MCF 10A (cell line): Measurements from ENCODE around the gene NUB1. TPM values are rescaled to one million over a fixed set of nuclear protein-coding genes. Genes with fewer than 3 reads are reported as not detected.

ENCODE experiments used
- BruUV-seq: library from RNA; stranded (reverse); fragments of 400-500 nt; replicated peaks from 2 replicates; lab custom pipeline; 2021; lab: Mats Ljungman, UMichigan
- CTCF ChIA-PET: fragments of 300-600 bp; sonication (Branson Sonifier 250); formaldehyde crosslinking; extraction: SDS; loops from one replicate; lab custom pipeline; 2021; ENCODE audit warnings: antibody characterized with exemption, inconsistent platforms; lab: Yijun Ruan, JAX
- POLR2A ChIA-PET: fragments of 300-600, 350-650 bp; sonication (Branson Sonifier 250); formaldehyde crosslinking; extraction: SDS; loops from one replicate; lab custom pipeline; 2020; ENCODE audit warnings: antibody characterized with exemption, inconsistent platforms; lab: Yijun Ruan, JAX
- DNase-seq: peaks from one replicate; pipeline ENCODE4 v3.0.0-alpha.2; 2018; ENCODE audit not compliant: unreplicated experiment
- H3K27ac Mint-ChIP-seq: one replicate; pipeline ENCODE4 v1.8.0; 2022; ENCODE audit warnings: mild to moderate bottlenecking, low read depth, mixed read lengths; ENCODE audit not compliant: unreplicated experiment
- H3K27me3 Mint-ChIP-seq: one replicate; pipeline ENCODE4 v1.8.0; 2022; ENCODE audit warnings: mixed read lengths; ENCODE audit not compliant: insufficient read depth, unreplicated experiment
- H3K36me3 Mint-ChIP-seq: one replicate; pipeline ENCODE4 v1.8.0; 2022; ENCODE audit warnings: mild to moderate bottlenecking, moderate library complexity, mixed read lengths; ENCODE audit not compliant: insufficient read depth, unreplicated experiment
- H3K4me1 Mint-ChIP-seq: one replicate; pipeline ENCODE4 v1.8.0; 2022; ENCODE audit warnings: mixed read lengths; ENCODE audit not compliant: insufficient read depth, unreplicated experiment
- H3K4me3 Mint-ChIP-seq: one replicate; pipeline ENCODE4 v1.8.0; 2022; ENCODE audit warnings: mild to moderate bottlenecking, moderate library complexity, mixed read lengths; ENCODE audit not compliant: unreplicated experiment
- H3K9me3 Mint-ChIP-seq: one replicate; pipeline ENCODE4 v1.8.0; 2022; ENCODE audit warnings: mixed read lengths; ENCODE audit not compliant: unreplicated experiment
- intact Hi-C: fragments of 100-400 bp; cut with micrococcal nuclease; formaldehyde crosslinking; loops from 2 replicates; pipeline ENCODE4 v1.14.1; 2022
- total RNA-seq: library from RNA; stranded (reverse); gene quantifications from 2 replicates; pipeline ENCODE4 v1.2.3, GENCODE V29; 2022
- TF ChIP-seq, protein P1 (sequence below): fragments of 200-600 bp; IDR thresholded peaks from one replicate; pipeline ENCODE4 v1.8.0; 2022; ENCODE audit warnings: antibody characterized with exemption, mild to moderate bottlenecking; ENCODE audit not compliant: unreplicated experiment

The NUB1 gene
- total RNA-seq, 1 experiment from 2014 or later: 53.3 TPM

DNA sequence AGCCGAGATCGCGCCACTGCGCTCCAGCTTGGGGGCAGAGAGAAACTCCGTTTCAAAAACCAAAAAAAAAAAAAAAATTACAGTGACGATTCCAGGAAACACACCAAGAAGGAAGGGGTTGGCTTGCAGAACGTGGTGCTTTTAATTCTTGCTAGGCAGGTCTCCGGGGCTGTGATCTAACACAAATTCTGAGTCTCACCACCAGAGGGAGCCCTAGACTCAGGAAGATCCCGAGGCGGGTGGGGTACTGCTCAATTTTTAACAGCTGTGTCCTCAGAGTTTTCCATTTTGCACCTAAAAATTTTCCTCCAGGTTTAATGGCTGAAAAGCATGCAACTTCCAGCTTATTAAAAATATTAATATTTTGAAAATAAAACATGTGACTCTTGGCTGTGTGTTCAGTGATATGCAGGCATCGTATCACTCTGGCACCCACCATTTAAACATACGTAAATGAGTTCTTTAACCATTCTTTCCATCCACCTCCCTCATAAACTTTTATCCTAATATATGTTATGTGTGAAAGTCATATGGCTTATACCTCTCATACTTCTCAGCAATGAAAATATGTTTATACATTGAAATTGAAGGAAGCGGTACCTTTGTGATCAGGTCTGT lies 26.5 kb upstream of the NUB1 start:
- Mint-ChIP-seq H3K9me3 (peaks cover 9% of the 10 kb centered on the region), H3K27me3 (no peaks in the 10 kb centered on the region), H3K4me1 (no peaks in the 10 kb centered on the region), H3K27ac (no peak overlapping the region), H3K36me3 (no peaks in the 10 kb centered on the region), H3K4me3 (no peak overlapping the region)
- TF ChIP-seq, protein P1, sequence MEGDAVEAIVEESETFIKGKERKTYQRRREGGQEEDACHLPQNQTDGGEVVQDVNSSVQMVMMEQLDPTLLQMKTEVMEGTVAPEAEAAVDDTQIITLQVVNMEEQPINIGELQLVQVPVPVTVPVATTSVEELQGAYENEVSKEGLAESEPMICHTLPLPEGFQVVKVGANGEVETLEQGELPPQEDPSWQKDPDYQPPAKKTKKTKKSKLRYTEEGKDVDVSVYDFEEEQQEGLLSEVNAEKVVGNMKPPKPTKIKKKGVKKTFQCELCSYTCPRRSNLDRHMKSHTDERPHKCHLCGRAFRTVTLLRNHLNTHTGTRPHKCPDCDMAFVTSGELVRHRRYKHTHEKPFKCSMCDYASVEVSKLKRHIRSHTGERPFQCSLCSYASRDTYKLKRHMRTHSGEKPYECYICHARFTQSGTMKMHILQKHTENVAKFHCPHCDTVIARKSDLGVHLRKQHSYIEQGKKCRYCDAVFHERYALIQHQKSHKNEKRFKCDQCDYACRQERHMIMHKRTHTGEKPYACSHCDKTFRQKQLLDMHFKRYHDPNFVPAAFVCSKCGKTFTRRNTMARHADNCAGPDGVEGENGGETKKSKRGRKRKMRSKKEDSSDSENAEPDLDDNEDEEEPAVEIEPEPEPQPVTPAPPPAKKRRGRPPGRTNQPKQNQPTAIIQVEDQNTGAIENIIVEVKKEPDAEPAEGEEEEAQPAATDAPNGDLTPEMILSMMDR: peak; percentile 72
- peak; percentile 65 for DNase-seq
- no TSS peak for BruUV-seq
- ChIA-PET CTCF (interaction anchor here (0.6 to 8.8 kb wide), 50 partner anchors 10 to 1639 kb away, joined by 3 to 240 read pairs (median 4); partner anchors contain the start of gene NUB1), POLR2A (interaction anchor here (0.6 kb wide), 1 partner anchor 26 kb away, joined by 3 read pairs; the partner anchor contains the start of gene NUB1)
- intact Hi-C loops: loop anchor here (1.0 to 2.0 kb wide), 3 partner anchors 35 to 444 kb away; no protein-coding TSS in a partner anchor

DNA sequence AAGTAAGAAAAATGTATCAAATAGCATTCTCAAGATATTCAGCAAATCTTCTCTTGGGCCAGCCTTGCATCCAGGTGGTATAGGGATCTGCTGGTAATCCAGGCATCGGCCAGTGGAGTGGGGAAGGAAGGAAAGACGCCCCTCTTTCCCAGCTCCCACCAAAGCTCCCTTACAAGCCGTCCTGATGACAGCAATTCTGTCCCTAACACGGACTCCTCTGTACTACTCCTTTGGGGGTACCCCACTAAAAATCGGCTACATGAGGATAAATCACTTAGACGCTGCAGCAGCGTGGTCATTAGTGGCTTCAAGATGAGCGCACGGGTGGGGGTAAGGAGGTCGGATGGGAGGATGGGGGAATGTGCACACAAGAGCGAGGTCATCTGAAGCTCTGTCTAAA lies 24.7 kb upstream of the NUB1 start:
- H3K4me3 Mint-ChIP-seq: no peak overlapping the region
- no TSS peak for BruUV-seq
- POLR2A ChIA-PET: interaction anchor here (0.7 to 2.2 kb wide), 4 partner anchors 9 to 200 kb away, joined by 3 to 6 read pairs (median 4); partner anchors contain the start of gene NUB1

DNA sequence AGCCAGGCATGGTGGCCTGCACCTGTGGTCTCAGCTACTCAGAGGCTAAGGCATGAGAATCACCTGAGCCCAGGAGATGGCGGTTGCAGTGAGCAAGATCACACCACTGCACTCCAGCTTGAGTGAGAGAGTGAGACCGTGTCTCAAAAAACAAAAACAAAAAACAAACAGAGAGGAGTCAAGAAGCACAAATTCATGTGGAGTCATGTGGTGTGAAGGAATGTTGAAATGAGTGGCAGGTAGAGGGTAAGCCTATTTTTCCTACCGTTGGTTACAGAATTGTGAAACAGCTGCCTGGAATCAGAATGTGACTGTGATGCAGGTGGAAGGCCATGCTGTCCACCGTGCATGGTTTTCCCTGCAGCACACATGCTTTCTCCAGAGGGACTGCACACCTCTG lies 23.7 kb upstream of the NUB1 start:
- POLR2A ChIA-PET: interaction anchor here (0.6 to 2.2 kb wide), 4 partner anchors 10 to 42 kb away, joined by 3 to 6 read pairs (median 4); partner anchors contain the start of gene NUB1
- Mint-ChIP-seq H3K9me3 (peaks cover 9% of the 10 kb centered on the region), H3K4me3 (no peak overlapping the region), H3K4me1 (no peaks in the 10 kb centered on the region), H3K27me3 (no peaks in the 10 kb centered on the region), H3K27ac (no peak overlapping the region), H3K36me3 (no peaks in the 10 kb centered on the region)
- DNase-seq: no peak
- TF ChIP-seq, protein P1: no peak
- intact Hi-C loops: no loop called here
- CTCF ChIA-PET: interaction anchor here (0.6 to 8.8 kb wide), 11 partner anchors 8 to 1004 kb away, joined by 3 to 240 read pairs (median 4); no protein-coding TSS in a partner anchor
- no TSS peak for BruUV-seq

More for the DNA sequence above, 24.7 kb upstream of the NUB1 start:
- intact Hi-C loops: no loop called here
- Mint-ChIP-seq H3K27ac (no peak overlapping the region), H3K4me1 (no peaks in the 10 kb centered on the region), H3K9me3 (peaks cover 9% of the 10 kb centered on the region), H3K36me3 (no peaks in the 10 kb centered on the region), H3K27me3 (no peaks in the 10 kb centered on the region)
- no peak for DNase-seq
- CTCF ChIA-PET: interaction anchor here (0.6 to 8.8 kb wide), 7 partner anchors 9 to 193 kb away, joined by 3 to 240 read pairs (median 38); no protein-coding TSS in a partner anchor
- TF ChIP-seq, protein P1: no peak

DNA sequence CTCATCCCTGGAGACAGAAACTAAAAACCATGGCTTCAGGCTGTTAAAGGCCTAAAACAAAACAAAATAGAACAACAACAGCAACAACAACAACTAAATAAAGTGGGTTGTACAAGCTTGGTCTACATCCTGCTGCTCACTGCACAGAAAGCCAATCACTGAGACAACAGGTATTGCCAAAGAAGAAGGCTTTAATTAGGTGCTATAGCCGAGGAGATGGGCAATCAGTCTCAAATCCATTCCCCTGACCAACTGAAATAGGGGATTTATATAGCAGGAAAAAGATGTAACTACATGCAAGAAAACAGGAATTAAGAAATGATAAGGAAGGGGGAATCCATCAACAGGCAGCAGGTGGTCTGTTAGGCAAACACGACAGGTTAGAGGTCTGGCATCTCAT lies 22.4 kb upstream of the NUB1 start:
- H3K9me3 Mint-ChIP-seq: peaks cover 9% of the 10 kb centered on the region
- H3K27me3 Mint-ChIP-seq: peaks cover under 1% of the 10 kb centered on the region
- intact Hi-C loops: no loop called here
- no peak overlapping the region for H3K4me3 Mint-ChIP-seq
- no peak for DNase-seq
- no TSS peak for BruUV-seq
- H3K27ac Mint-ChIP-seq: no peak overlapping the region
- TF ChIP-seq, protein P1: no peak
- ChIA-PET POLR2A (interaction anchor here (0.6 kb wide), 1 partner anchor 426 kb away, joined by 3 read pairs; no protein-coding TSS in a partner anchor), CTCF (interaction anchor here (8.8 kb wide), 1 partner anchor 32 kb away, joined by 240 read pairs; no protein-coding TSS in a partner anchor)
- H3K4me1 Mint-ChIP-seq: no peaks in the 10 kb centered on the region
- H3K36me3 Mint-ChIP-seq: no peaks in the 10 kb centered on the region
